Ramos (cell line): ENCODE data around the gene QTRT2.

Source experiments
- in situ Hi-C: fragments of 300-500 bp; cut with MboI; formaldehyde crosslinking; loops from one replicate; pipeline ENCODE4 v1.14.3; 2022; ENCODE audit warnings: low sequenced_read_pairs; ENCODE audit not compliant: unreplicated experiment

The QTRT2 gene

DNA sequence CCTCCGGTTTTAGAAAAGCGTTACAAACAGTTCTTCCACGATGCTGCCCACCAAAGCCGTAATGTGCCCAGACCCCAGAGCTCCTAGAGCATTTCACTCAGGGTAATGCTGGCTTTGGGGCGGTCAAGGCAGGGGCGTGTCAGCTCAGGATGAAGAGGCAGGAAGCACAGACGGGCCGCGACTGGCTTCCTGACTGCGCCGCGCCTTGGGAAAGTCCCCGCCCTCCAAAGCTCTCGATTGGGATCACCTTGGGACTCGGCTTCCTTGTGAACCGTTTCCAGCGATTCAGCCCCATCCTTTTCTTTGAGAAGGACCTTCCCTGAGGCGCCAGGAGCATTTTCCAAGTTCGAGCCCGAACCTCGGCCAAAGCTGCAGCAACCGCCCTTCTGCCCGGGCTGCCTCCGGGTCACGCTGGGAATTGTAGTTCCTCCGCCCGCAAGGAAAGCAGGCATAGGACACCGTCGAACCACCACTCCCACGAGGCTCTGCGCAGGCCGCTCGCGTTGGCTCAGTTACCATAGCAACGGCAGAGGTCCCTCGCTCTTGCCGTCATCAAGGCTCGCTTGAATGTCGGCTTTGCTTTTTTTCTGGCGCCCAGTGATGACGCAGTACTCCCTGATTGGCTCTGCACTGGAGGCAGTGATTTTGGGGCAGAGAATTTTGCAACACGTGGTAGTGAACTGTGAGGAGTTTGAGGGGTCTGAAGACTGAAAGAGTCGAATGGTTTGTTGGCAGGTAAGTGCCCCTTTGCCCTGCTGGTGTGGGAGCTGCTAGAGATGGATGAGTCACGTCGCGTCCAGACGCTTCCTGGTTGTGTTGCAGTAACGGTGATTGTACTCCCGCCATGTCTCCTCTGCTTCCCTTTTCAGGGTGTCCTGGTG is at the start of gene QTRT2, which contains the start of gene CCDC191:
TSS of gene QTRT2 (plus strand) at position 608 of the 881 bp plus-strand sequence. CDS start 8,521 bp downstream, outside the sequence.
TSS of gene CCDC191 (minus strand) at position 397 of the 881 bp plus-strand sequence. CDS start at position 337, 60 bp downstream.
- in situ Hi-C loops, result no loop called here

- in situ Hi-C loops, result no loop called here
Observed at GRCh38 chr3:114011059-114011797, 45.3 kb upstream of the QTRT2 start.

- in situ Hi-C loops, result no loop called here
Observed at GRCh38 chr3:114014211-114014610, 42.3 kb upstream of the QTRT2 start.

- in situ Hi-C loops, result no loop called here
Observed at GRCh38 chr3:114019486-114019885, 37.1 kb upstream of the QTRT2 start.

DNA sequence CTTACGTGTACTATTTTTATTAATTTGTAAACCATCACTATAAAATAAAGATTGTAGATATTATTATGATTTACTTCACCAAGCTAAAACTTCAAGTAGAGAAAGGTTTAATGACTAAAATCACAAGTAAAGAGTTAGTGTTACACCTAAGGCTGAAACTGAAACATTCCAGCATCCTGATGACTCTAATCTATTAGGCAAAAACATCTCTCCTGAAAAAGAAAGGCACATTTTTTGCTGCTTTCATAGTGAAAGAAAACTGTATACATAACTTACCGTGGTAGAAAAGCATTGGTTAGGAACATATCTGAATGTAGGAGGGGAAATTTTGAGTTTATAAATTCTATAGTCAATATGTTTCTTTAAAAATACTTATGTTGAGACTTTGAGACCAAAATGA is 35.6 kb upstream of the QTRT2 start:
- in situ Hi-C loops, result no loop called here

GRCh38 chr3:114022145-114022802 is 34.3 kb upstream of the QTRT2 start:
- in situ Hi-C loops, result no loop called here

DNA sequence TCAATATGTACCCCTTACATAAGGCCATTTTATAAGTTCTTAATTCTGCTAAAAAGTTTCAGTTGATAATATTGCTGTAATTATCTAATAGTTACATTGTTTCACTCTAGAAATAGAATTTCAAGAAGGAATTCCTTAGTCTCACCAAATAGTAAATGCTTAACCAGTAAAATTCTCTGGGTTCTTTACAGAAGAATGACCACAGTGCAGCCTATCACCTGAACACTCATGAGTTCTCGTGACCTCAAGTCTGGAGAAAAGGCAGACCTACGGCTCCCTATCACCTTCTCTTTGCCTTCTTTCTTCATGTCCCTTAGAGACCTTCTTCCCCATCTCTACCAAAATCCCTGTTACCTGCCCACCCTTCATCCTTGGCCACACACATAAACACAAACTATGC is 31.1 kb upstream of the QTRT2 start:
- in situ Hi-C loops, result no loop called here

DNA sequence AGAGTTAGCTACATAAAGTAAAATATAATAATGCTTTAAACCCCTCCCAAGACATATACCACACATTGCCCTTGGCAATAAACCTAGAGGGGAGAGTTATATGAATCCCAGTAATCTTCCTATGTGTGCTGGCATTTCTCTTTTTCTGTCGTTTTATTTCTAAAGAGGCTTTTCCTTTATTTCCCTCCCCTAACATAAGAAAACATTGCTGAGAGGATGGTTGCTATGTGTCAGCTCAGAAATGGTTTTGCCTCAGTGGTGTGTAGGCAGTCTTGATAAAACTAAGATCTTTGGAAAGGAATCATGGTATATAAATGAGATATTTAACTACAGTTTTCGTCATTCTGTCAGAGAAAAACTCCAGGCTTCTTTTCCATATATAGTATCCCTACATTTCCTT is 30.2 kb upstream of the QTRT2 start:
- in situ Hi-C loops, result no loop called here

GRCh38 chr3:114033721-114034120 is 22.8 kb upstream of the QTRT2 start:
- in situ Hi-C loops, result no loop called here

GRCh38 chr3:114034211-114034610 is 22.3 kb upstream of the QTRT2 start:
- in situ Hi-C loops, result no loop called here

DNA sequence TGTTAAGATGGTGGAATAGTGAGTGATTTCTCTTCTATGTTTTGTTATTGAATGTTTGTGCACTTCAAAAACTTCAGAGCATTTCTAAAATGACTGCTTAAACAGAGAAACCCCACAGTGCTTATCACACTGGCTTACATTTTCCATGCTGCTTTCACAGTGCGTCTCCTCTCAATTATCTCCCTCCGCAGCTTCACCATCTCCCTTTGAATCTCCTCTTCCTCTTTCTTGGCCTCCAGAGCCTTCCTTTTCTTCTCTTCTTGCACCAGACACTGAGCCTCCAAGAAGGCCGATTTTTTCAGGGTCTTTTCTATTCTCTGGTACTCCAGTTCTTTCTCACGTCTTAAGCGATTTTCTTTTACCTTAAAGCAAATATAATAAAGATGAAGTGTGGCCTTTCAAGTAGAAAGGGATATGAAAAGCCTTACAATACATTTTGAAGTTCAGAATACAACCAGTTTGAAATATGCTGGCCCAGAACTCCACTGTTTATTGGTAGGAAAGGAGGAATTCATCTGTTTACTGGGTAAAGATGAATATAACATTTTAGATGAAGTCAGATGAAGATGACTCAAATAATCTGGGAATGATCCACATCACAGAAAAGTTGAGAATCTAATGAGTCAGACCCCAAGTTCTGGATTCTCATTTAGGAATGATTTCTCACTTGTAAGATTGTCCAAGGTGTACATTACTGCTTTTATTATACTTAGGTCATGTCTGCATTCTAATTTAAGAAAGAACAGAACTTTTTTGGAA is 21.6 kb upstream of the QTRT2 start:
- in situ Hi-C loops, result no loop called here

GRCh38 chr3:114035896-114036295 is 20.6 kb upstream of the QTRT2 start:
- in situ Hi-C loops, result no loop called here

DNA sequence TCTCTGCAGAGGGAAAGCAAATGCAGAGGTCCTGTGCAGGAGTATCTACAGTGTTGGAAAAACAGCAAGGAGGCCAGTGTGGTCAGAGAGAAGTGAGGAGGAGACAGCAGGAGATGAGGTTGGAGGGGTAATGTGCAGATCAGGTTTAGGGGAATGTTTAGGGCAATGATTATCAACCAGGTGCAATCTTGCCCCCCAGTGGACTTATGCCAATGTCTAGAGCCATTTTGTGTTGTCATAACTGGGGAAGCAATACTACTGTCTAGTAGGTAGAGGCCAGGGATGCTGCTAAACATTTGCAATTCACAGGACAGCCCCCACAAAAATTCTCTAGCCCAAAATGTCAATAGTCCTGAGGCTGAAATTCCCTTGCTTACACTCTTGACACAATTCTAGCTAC is 13.3 kb upstream of the QTRT2 start:
- in situ Hi-C loops, result no loop called here

GRCh38 chr3:114052216-114052615 is 4.3 kb upstream of the QTRT2 start:
- in situ Hi-C loops, result no loop called here

- in situ Hi-C loops, result no loop called here
Observed at GRCh38 chr3:114057011-114057347, 442 bp downstream of the QTRT2 start.

- in situ Hi-C loops, result no loop called here
Observed at GRCh38 chr3:114058646-114059045, 2.1 kb downstream of the QTRT2 start.

- in situ Hi-C loops, result no loop called here
Observed at GRCh38 chr3:114060906-114061655, 4.5 kb downstream of the QTRT2 start.

DNA sequence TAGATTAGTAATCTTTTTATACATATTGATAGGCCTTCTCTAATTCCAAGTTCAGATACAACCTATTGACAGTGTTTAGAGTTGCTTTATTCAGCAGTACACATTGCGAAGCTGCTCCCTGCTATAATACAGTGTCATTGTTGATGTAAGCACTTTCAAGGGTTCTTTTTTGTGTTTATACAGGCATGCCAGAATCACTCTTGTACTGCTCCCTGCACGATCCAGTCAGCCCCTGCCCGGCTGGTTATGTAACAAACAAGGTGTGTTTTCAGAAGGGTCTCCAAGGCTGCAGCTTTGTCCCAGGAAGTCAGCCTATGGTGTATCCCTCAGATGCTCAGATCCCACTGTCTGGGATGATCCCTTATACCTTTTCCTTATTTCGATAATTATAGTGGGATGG is 11.3 kb downstream of the QTRT2 start:
- in situ Hi-C loops, result no loop called here

DNA sequence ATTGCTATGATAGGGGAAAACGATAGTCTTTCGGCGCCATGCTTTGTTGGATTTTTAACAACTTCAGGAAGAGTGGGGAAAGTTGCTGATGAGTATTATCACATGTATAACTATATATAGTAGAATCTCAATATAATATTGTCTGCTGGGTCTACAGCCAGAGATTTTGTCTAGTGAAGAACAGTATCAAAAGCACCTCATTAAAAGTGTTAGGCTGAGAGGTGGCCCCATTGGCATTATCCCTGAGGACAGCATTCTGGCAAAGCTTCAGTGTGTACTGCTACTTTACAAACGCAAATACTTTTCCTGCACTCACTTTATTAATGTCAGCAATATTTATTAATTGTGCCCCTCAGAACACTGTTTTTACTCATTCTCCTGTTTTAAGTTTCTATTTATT is 11.8 kb downstream of the QTRT2 start:
- in situ Hi-C loops, result no loop called here

- in situ Hi-C loops, result no loop called here
Observed at GRCh38 chr3:114071786-114072185, 15.2 kb downstream of the QTRT2 start.
